MCF 10A (cell line): Measurements from ENCODE around the gene AR. TPM values are rescaled to one million over a fixed set of nuclear protein-coding genes. Genes with fewer than 3 reads are reported as not detected.
A peak's percentile ranks its signal among the peaks of the same experiment; 100 is the strongest.

Source experiments
- BruUV-seq: library from RNA; stranded (reverse); fragments of 400-500 nt; replicated peaks from 2 replicates; lab custom pipeline; 2021; lab: Mats Ljungman, UMichigan
- CTCF ChIA-PET: fragments of 300-600 bp; sonication (Branson Sonifier 250); formaldehyde crosslinking; extraction: SDS; loops from one replicate; lab custom pipeline; 2021; ENCODE audit warnings: antibody characterized with exemption, inconsistent platforms; lab: Yijun Ruan, JAX
- POLR2A ChIA-PET: fragments of 300-600, 350-650 bp; sonication (Branson Sonifier 250); formaldehyde crosslinking; extraction: SDS; loops from one replicate; lab custom pipeline; 2020; ENCODE audit warnings: antibody characterized with exemption, inconsistent platforms; lab: Yijun Ruan, JAX
- DNase-seq: peaks from one replicate; pipeline ENCODE4 v3.0.0-alpha.2; 2018; ENCODE audit not compliant: unreplicated experiment
- H3K27ac Mint-ChIP-seq: one replicate; pipeline ENCODE4 v1.8.0; 2022; ENCODE audit warnings: mild to moderate bottlenecking, low read depth, mixed read lengths; ENCODE audit not compliant: unreplicated experiment
- H3K27me3 Mint-ChIP-seq: one replicate; pipeline ENCODE4 v1.8.0; 2022; ENCODE audit warnings: mixed read lengths; ENCODE audit not compliant: insufficient read depth, unreplicated experiment
- H3K36me3 Mint-ChIP-seq: one replicate; pipeline ENCODE4 v1.8.0; 2022; ENCODE audit warnings: mild to moderate bottlenecking, moderate library complexity, mixed read lengths; ENCODE audit not compliant: insufficient read depth, unreplicated experiment
- H3K4me1 Mint-ChIP-seq: one replicate; pipeline ENCODE4 v1.8.0; 2022; ENCODE audit warnings: mixed read lengths; ENCODE audit not compliant: insufficient read depth, unreplicated experiment
- H3K4me3 Mint-ChIP-seq: one replicate; pipeline ENCODE4 v1.8.0; 2022; ENCODE audit warnings: mild to moderate bottlenecking, moderate library complexity, mixed read lengths; ENCODE audit not compliant: unreplicated experiment
- H3K9me3 Mint-ChIP-seq: one replicate; pipeline ENCODE4 v1.8.0; 2022; ENCODE audit warnings: mixed read lengths; ENCODE audit not compliant: unreplicated experiment
- intact Hi-C: fragments of 100-400 bp; cut with micrococcal nuclease; formaldehyde crosslinking; loops from 2 replicates; pipeline ENCODE4 v1.14.1; 2022
- total RNA-seq: library from RNA; stranded (reverse); gene quantifications from 2 replicates; pipeline ENCODE4 v1.2.3, GENCODE V29; 2022
- TF ChIP-seq, protein P1 (sequence below): fragments of 200-600 bp; IDR thresholded peaks from one replicate; pipeline ENCODE4 v1.8.0; 2022; ENCODE audit warnings: antibody characterized with exemption, mild to moderate bottlenecking; ENCODE audit not compliant: unreplicated experiment

AR gene
- total RNA-seq, 1 experiment from 2014 or later: not detected

DNA sequence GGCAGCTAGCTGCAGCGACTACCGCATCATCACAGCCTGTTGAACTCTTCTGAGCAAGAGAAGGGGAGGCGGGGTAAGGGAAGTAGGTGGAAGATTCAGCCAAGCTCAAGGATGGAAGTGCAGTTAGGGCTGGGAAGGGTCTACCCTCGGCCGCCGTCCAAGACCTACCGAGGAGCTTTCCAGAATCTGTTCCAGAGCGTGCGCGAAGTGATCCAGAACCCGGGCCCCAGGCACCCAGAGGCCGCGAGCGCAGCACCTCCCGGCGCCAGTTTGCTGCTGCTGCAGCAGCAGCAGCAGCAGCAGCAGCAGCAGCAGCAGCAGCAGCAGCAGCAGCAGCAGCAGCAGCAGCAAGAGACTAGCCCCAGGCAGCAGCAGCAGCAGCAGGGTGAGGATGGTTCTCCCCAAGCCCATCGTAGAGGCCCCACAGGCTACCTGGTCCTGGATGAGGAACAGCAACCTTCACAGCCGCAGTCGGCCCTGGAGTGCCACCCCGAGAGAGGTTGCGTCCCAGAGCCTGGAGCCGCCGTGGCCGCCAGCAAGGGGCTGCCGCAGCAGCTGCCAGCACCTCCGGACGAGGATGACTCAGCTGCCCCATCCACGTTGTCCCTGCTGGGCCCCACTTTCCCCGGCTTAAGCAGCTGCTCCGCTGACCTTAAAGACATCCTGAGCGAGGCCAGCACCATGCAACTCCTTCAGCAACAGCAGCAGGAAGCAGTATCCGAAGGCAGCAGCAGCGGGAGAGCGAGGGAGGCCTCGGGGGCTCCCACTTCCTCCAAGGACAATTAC is 1.4 kb downstream of the AR start:
- ChIA-PET CTCF (interaction anchor here (0.6 to 1.3 kb wide), 5 partner anchors 9 to 654 kb away, joined by 3 to 5 read pairs (median 3); no protein-coding TSS in a partner anchor), POLR2A (interaction anchor here (0.7 kb wide), 1 partner anchor 1147 kb away, joined by 3 read pairs; no protein-coding TSS in a partner anchor)
- peak; percentile 27 for DNase-seq
- Mint-ChIP-seq H3K36me3 (no peaks in the 10 kb centered on the region), H3K27ac (no peak overlapping the region), H3K9me3 (no peaks in the 10 kb centered on the region), H3K4me3 (peak overlapping the region; percentile 60), H3K4me1 (no peaks in the 10 kb centered on the region), H3K27me3 (peaks cover 11% of the 10 kb centered on the region)
- TF ChIP-seq, protein P1, sequence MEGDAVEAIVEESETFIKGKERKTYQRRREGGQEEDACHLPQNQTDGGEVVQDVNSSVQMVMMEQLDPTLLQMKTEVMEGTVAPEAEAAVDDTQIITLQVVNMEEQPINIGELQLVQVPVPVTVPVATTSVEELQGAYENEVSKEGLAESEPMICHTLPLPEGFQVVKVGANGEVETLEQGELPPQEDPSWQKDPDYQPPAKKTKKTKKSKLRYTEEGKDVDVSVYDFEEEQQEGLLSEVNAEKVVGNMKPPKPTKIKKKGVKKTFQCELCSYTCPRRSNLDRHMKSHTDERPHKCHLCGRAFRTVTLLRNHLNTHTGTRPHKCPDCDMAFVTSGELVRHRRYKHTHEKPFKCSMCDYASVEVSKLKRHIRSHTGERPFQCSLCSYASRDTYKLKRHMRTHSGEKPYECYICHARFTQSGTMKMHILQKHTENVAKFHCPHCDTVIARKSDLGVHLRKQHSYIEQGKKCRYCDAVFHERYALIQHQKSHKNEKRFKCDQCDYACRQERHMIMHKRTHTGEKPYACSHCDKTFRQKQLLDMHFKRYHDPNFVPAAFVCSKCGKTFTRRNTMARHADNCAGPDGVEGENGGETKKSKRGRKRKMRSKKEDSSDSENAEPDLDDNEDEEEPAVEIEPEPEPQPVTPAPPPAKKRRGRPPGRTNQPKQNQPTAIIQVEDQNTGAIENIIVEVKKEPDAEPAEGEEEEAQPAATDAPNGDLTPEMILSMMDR: no peak
- intact Hi-C loops: no loop called here
- no TSS peak for BruUV-seq

DNA sequence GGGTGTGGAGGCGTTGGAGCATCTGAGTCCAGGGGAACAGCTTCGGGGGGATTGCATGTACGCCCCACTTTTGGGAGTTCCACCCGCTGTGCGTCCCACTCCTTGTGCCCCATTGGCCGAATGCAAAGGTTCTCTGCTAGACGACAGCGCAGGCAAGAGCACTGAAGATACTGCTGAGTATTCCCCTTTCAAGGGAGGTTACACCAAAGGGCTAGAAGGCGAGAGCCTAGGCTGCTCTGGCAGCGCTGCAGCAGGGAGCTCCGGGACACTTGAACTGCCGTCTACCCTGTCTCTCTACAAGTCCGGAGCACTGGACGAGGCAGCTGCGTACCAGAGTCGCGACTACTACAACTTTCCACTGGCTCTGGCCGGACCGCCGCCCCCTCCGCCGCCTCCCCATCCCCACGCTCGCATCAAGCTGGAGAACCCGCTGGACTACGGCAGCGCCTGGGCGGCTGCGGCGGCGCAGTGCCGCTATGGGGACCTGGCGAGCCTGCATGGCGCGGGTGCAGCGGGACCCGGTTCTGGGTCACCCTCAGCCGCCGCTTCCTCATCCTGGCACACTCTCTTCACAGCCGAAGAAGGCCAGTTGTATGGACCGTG is 2.2 kb downstream of the AR start:
- no peak overlapping the region for H3K27ac Mint-ChIP-seq
- H3K27me3 Mint-ChIP-seq: peaks cover 11% of the 10 kb centered on the region
- no peaks in the 10 kb centered on the region for H3K9me3 Mint-ChIP-seq
- H3K36me3 Mint-ChIP-seq: no peaks in the 10 kb centered on the region
- no peaks in the 10 kb centered on the region for H3K4me1 Mint-ChIP-seq
- H3K4me3 Mint-ChIP-seq: peak overlapping the region; percentile 43
- ChIA-PET CTCF (interaction anchor here (0.9 to 1.2 kb wide), 3 partner anchors 7 to 12 kb away, joined by 3 to 5 read pairs (median 3); no protein-coding TSS in a partner anchor), POLR2A (interaction anchor here (0.7 kb wide), 2 partner anchors 11 to 1147 kb away, joined by 3 read pairs; no protein-coding TSS in a partner anchor)
- TF ChIP-seq, protein P1: no peak
- BruUV-seq: no TSS peak
- intact Hi-C loops: no loop called here
- no peak for DNase-seq

DNA sequence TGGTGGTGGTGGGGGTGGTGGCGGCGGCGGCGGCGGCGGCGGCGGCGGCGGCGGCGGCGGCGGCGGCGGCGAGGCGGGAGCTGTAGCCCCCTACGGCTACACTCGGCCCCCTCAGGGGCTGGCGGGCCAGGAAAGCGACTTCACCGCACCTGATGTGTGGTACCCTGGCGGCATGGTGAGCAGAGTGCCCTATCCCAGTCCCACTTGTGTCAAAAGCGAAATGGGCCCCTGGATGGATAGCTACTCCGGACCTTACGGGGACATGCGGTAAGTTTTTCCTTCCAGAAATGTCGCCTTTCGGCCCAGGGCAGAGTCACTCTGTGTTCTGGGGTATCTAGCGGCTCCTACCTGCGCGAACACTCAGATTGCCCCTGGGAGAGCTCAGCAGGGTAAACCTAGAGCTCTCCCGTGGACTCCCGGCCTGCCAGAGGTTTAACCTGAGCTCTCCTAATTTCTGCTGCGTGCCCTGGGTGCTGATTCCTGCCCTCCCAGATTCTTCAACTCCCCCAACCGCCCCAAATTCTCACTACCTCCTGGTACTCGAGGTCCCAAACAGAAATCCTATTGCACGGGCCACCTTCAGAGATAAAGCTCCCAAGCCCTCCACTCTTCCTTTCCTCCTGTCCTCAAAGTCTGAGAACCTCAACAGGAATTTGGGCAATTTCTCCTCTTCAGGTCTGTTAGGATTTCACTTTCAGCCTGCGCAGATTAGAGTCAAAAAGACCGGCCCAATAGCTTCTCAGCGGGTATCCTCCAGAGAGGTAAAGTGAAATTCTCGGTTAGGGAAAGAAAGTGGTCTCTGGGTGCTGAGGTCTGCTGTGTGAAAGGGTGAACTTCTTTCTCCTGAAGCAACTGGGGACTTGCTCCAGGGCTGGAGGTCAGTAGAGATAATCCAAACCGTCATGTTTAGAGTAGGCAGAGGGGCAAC is 2.9 kb downstream of the AR start:
- Mint-ChIP-seq H3K4me3 (no peak overlapping the region), H3K9me3 (no peaks in the 10 kb centered on the region), H3K4me1 (no peaks in the 10 kb centered on the region), H3K36me3 (no peaks in the 10 kb centered on the region), H3K27ac (no peak overlapping the region), H3K27me3 (peaks cover 11% of the 10 kb centered on the region)
- ChIA-PET CTCF (interaction anchor here (0.7 to 1.2 kb wide), 4 partner anchors 8 to 48 kb away, joined by 3 to 5 read pairs (median 4); no protein-coding TSS in a partner anchor), POLR2A (interaction anchor here (0.7 kb wide), 1 partner anchor 12 kb away, joined by 3 read pairs; no protein-coding TSS in a partner anchor)
- no TSS peak for BruUV-seq
- intact Hi-C loops: no loop called here
- DNase-seq: no peak
- TF ChIP-seq, protein P1: no peak
